ENCODE data around the gene DTWD2. TPM values are rescaled to one million over a fixed set of nuclear protein-coding genes. Genes with fewer than 3 reads are reported as not detected.

DTWD2 gene
- total RNA-seq, 3 donors from 2014 or later (not counting 1 experiment from before 2014, with no cell fraction given) = 3.7 to 6.0 (median 4.1) TPM

DNA sequence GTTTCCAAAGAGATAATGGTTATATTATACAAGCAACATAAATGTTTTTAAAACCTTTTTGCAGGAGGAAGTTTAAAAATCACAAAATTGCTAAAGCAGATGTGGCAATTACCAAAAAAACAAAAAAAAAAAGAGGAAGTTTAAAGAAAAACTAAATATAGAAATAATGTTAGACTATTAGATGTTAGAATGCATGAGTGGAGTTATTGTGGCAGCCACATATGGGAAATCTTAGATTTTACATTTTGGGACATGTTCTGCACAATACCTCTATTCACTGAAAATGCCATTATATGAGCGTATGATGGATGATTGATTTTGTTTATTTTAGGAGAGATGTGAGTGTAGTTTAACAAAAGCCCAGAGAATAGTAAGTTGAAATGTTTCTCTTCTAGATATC lies 31.2 kb upstream of the DTWD2 start:
- peaks cover 0 to 2% of the 10 kb centered on the region in 2 donors for H3K27me3 Mint-ChIP-seq (ENCODE audit: low read depth in 2 of 2)
- Histone ChIP-seq H3K9me3 (ENCODE audit: control insufficient read depth, insufficient read depth, low read length) (no peaks in the 10 kb centered on the region), H3K4me1 (ENCODE audit: control insufficient read depth, insufficient read depth, low read length) (peaks cover 2% of the 10 kb centered on the region), H3K27ac (ENCODE audit: low read length) (no peak overlapping the region), H3K36me3 (ENCODE audit: control insufficient read depth, insufficient read depth, low read length) (no peaks in the 10 kb centered on the region), H3K4me3 (ENCODE audit: low read length) (no peak overlapping the region), H3K27me3 (ENCODE audit: control insufficient read depth, insufficient read depth, low read length) (no peaks in the 10 kb centered on the region)
- H3K27ac Mint-ChIP-seq = no peak overlapping the region
- intact Hi-C loops (cut with micrococcal nuclease) = no loop called here
- no peak for DNase-seq
- no peaks in the 10 kb centered on the region for H3K9me3 Mint-ChIP-seq
- WGBS (ENCODE audit: insufficient coverage) = no CpG with 5 or more reads among the region's 1 CpG
- no peak for ATAC-seq
- H3K36me3 Mint-ChIP-seq = no peaks in the 10 kb centered on the region
- no peaks in the 10 kb centered on the region for H3K4me1 Mint-ChIP-seq
- no peak overlapping the region for H3K4me3 Mint-ChIP-seq
- TF ChIP-seq, protein P1, sequence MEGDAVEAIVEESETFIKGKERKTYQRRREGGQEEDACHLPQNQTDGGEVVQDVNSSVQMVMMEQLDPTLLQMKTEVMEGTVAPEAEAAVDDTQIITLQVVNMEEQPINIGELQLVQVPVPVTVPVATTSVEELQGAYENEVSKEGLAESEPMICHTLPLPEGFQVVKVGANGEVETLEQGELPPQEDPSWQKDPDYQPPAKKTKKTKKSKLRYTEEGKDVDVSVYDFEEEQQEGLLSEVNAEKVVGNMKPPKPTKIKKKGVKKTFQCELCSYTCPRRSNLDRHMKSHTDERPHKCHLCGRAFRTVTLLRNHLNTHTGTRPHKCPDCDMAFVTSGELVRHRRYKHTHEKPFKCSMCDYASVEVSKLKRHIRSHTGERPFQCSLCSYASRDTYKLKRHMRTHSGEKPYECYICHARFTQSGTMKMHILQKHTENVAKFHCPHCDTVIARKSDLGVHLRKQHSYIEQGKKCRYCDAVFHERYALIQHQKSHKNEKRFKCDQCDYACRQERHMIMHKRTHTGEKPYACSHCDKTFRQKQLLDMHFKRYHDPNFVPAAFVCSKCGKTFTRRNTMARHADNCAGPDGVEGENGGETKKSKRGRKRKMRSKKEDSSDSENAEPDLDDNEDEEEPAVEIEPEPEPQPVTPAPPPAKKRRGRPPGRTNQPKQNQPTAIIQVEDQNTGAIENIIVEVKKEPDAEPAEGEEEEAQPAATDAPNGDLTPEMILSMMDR (IDR thresholded peaks at IDR 0.05) = no peak

DNA sequence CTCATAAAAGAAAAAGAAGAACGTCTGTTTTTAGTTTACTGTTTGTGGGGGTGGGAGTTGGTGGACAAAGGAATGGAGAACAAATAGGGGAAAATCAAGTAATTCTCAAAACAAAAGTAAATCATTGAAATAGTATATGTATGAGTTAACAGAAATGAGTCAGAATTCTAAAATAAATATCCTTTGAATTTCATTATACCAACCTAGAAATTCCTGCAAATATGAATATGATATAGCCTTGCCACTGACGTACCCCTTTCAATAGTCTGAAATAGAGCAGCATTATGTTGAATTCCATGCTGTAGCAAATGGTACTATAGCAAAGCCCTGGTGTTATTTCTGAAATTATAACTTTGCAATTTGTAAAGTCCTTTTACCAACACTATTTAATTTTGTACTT lies 29.6 kb upstream of the DTWD2 start:
- Mint-ChIP-seq H3K4me1 (no peaks in the 10 kb centered on the region), H3K27me3 (ENCODE audit: low read depth in 2 of 2) (peaks cover 0 to 2% of the 10 kb centered on the region in 2 donors), H3K36me3 (no peaks in the 10 kb centered on the region), H3K9me3 (no peaks in the 10 kb centered on the region), H3K27ac (no peak overlapping the region), H3K4me3 (no peak overlapping the region)
- no peak overlapping the region for H3K27ac ChIP-seq (ENCODE audit: low read length)
- ATAC-seq = no peak
- peaks cover 2% of the 10 kb centered on the region for H3K4me1 ChIP-seq (ENCODE audit: control insufficient read depth, insufficient read depth, low read length)
- intact Hi-C loops (cut with micrococcal nuclease) = no loop called here
- 73% methylated on average over 2 of the region's 2 CpGs for WGBS (ENCODE audit: insufficient coverage)
- no peaks in the 10 kb centered on the region for H3K36me3 ChIP-seq (ENCODE audit: control insufficient read depth, insufficient read depth, low read length)
- H3K4me3 ChIP-seq (ENCODE audit: low read length) = no peak overlapping the region
- no peaks in the 10 kb centered on the region for H3K27me3 ChIP-seq (ENCODE audit: control insufficient read depth, insufficient read depth, low read length)
- no peak for DNase-seq
- H3K9me3 ChIP-seq (ENCODE audit: control insufficient read depth, insufficient read depth, low read length) = no peaks in the 10 kb centered on the region
- TF ChIP-seq, protein P1 (IDR thresholded peaks at IDR 0.05) = no peak

DNA sequence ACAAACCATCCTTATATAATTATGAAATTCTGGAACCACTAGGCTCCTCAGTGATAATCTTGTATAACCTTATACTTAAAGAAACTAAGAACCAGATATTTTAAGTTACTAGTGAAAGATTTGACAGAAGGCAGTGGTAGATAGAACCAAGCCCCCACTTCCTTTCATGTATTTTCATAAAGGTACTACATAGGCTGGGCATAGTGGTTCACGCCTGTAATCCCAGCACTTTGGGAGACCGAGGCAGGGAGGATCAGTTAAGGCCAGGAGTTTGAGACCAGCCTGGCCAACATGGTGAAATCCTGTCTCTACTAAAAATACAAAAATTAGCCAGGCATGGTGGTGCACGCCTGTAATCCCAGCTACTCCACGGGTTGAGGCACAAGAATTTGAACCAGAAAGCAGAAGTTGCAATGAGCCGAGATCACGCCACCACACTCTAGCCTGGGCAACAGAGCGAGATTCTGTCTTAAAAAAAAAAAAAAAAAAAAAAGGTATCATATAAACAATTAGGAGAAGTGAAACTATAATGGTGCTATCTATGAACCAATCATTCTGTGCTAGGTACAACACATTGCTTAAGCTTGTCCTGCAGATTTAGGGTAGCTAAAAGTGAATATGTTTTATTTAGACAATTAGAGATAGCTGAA lies 27.9 kb upstream of the DTWD2 start:
- WGBS (ENCODE audit: insufficient coverage) = 51% methylated on average over 6 of the region's 7 CpGs
- DNase-seq (no peak), ATAC-seq (no peak)
- peak overlapping the region; percentile 49 for H3K27ac ChIP-seq (ENCODE audit: low read length)
- intact Hi-C loops (cut with micrococcal nuclease) = no loop called here
- Mint-ChIP-seq H3K9me3 (no peaks in the 10 kb centered on the region), H3K4me3 (no peak overlapping the region), H3K36me3 (no peaks in the 10 kb centered on the region), H3K27ac (no peak overlapping the region), H3K27me3 (ENCODE audit: low read depth in 2 of 2) (peaks cover 0 to 2% of the 10 kb centered on the region in 2 donors), H3K4me1 (no peaks in the 10 kb centered on the region)
- TF ChIP-seq, protein P1 (IDR thresholded peaks at IDR 0.05) = no peak
- H3K27me3 ChIP-seq (ENCODE audit: control insufficient read depth, insufficient read depth, low read length) = no peaks in the 10 kb centered on the region
- no peak overlapping the region for H3K4me3 ChIP-seq (ENCODE audit: low read length)
- H3K9me3 ChIP-seq (ENCODE audit: control insufficient read depth, insufficient read depth, low read length) = no peaks in the 10 kb centered on the region
- H3K4me1 ChIP-seq (ENCODE audit: control insufficient read depth, insufficient read depth, low read length) = peaks cover 2% of the 10 kb centered on the region
- no peaks in the 10 kb centered on the region for H3K36me3 ChIP-seq (ENCODE audit: control insufficient read depth, insufficient read depth, low read length)

DNA sequence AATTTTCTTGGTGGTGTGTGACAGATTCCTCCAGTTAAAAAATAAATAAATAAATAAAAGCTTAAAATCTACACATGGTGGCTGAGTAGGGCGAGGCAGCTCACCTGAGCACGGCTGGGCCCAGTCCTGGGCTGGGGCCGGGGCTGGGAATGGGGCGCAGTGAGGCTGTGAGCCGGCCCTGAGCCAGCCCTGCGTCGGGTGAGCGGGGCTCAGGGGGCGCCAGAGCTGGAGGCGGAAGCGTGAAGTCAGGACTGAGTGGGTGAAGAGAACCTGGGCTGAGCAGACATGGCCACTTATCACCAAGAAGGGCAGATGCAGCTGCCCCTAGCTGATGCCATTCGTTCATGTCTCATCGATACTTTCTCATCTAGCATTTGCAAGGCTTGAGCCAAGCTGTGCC lies 22.8 kb upstream of the DTWD2 start:
- no peak overlapping the region for H3K4me3 ChIP-seq (ENCODE audit: low read length)
- no peaks in the 10 kb centered on the region for H3K4me1 ChIP-seq (ENCODE audit: control insufficient read depth, insufficient read depth, low read length)
- DNase-seq (no peak), ATAC-seq (no peak)
- 93% methylated on average over 13 of the region's 13 CpGs for WGBS (ENCODE audit: insufficient coverage)
- Mint-ChIP-seq H3K27me3 (ENCODE audit: low read depth in 2 of 2) (no peaks in the 10 kb centered on the region), H3K27ac (no peak overlapping the region), H3K4me1 (no peaks in the 10 kb centered on the region), H3K4me3 (no peak overlapping the region), H3K9me3 (no peaks in the 10 kb centered on the region), H3K36me3 (no peaks in the 10 kb centered on the region)
- intact Hi-C loops (cut with micrococcal nuclease) = no loop called here
- TF ChIP-seq, protein P1 (IDR thresholded peaks at IDR 0.05) = no peak
- H3K9me3 ChIP-seq (ENCODE audit: control insufficient read depth, insufficient read depth, low read length) = no peaks in the 10 kb centered on the region
- no peaks in the 10 kb centered on the region for H3K36me3 ChIP-seq (ENCODE audit: control insufficient read depth, insufficient read depth, low read length)
- H3K27me3 ChIP-seq (ENCODE audit: control insufficient read depth, insufficient read depth, low read length) = no peaks in the 10 kb centered on the region
- H3K27ac ChIP-seq (ENCODE audit: low read length) = no peak overlapping the region

Data from natural killer cell (primary cell).